Loucy (cell line): ENCODE data around the gene MRPL34.

ENCODE experiments used
- CTCF ChIP-seq: fragments of 200-600 bp; sonication (generic); conservative IDR thresholded peaks from 2 replicates; pipeline ENCODE4 v1.5.1; 2014; ENCODE audit warnings: mild to moderate bottlenecking, antibody characterized with exemption, low read length
- EZH2phosphoT487 ChIP-seq: fragments of 200-600 bp; IDR thresholded peaks from 2 replicates; pipeline ENCODE4 v1.6.1; 2018; ENCODE audit warnings: antibody characterized with exemption, mild to moderate bottlenecking, moderate library complexity, borderline replicate concordance

DNA sequence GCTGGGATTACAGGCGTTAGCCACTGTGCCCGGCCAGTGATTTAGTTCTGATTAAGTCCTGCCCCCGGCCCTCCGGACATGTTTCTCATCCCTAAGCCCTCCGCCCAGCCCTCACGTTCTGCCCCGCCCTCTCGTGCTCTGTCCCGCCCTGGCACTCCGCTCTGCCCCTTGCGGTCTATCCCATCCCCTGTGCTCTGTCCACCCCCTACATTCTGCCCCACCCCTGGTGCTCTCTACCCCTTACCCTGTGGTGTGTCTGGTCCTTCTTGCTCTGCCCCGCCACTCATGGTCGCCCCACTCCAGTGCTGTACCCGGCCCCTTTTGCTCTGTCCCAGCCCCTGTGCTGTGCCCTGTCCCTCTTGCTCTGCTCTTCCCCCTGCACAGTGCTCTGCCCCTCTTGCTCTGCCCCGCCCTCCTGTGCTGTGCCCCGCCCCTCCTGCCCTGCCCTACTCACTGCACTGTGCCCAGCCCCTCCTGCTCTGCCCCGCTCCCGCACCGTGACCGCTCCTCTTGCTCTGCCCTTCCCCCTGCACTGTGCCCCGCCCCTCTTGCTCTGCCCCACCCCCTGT, 34.7 kb downstream of the MRPL34 start:
- TF ChIP-seq CTCF (no peak), EZH2phosphoT487 (no peak)
